ENCODE data around the gene DHX40.

GRCh38 chr17:59619298-59620063 lies 54.1 kb downstream of the DHX40 start, which contains the start of gene CLTC:
- TF ChIP-seq CTCF (IDR thresholded peaks at IDR 0.05) (no peak), POLR2A (IDR thresholded peaks at IDR 0.05) (peak; percentile 90 to 93)
